ENCODE data around the gene CYSLTR2.

The CYSLTR2 gene, protein sequence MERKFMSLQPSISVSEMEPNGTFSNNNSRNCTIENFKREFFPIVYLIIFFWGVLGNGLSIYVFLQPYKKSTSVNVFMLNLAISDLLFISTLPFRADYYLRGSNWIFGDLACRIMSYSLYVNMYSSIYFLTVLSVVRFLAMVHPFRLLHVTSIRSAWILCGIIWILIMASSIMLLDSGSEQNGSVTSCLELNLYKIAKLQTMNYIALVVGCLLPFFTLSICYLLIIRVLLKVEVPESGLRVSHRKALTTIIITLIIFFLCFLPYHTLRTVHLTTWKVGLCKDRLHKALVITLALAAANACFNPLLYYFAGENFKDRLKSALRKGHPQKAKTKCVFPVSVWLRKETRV
- 8.8 to 10.8 reads per million in 2 donors for total RNA-seq

DNA sequence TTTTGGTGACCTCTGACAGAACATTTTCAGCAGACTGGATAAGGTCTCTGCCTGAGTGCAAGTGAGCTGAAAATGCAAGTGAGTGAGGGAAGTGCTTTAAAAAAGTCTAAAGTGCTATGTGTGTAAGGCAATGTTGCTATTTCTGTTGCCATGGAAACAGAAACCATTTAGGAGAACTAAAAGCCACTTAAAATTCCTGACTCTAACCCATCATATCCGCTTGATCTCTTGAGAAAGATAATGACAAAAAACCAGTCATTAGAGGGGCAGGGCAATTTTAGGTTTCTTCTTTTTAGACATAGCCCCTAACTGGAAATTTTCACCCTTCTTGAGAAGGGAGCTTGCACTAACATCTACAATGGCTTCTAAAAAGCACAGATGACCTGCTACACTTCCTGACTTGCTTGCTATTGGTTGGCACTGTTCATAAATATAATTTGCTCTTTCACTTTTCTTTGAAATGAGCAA is at the start of gene CYSLTR2:
Gene CYSLTR2, plus strand, starts transcription at position 458 of the 468 bp plus-strand sequence. CDS start 52,889 bp downstream, outside the sequence.
- DNase-seq, result no peak

GRCh38 chr13:48615049-48615448 is 38.7 kb upstream of the CYSLTR2 start:
- no peak for DNase-seq

DNA sequence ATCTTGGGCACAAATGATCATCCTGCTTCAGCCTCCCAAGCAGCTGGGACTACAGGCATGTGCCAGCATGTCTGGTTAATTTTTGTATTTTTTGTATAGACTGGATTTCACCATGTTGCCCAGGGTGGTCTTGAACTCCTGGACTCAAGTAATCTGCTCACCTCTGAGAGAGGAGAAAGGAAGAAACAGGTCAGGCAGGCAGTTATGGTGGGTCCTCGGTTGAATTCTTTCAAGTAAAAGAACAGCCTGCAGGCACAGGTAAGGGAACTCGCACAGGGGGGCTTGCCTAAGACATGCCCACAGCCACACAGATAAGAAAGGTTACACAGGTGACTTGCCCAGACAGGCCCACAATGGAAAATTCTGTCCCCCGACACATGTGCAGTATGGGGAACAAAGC is 34.8 kb upstream of the CYSLTR2 start:
- no peak for DNase-seq

DNA sequence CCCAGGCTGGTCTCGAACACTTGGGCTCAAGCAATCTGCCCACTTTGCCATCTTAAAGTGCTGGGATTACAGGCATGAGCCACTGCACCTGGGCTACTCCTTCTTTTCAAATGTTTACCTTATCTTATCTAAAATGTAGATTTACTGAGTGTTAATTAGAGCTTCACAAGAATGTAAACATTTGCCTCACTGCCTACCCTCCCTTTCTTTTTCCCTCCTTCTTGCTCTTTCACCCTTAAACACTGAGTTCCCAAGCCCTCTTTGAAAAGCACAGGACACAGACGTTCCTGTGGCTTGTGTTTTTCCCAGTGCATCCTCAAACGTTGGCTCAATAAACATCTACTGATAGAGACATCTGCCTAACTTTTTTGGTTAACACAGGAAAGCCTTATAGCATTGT is 32.7 kb upstream of the CYSLTR2 start:
- no peak for DNase-seq

- no peak for DNase-seq
Observed at GRCh38 chr13:48624016-48624415, 29.7 kb upstream of the CYSLTR2 start.

- DNase-seq, result no peak
Observed at GRCh38 chr13:48624858-48625257, 28.9 kb upstream of the CYSLTR2 start.

DNA sequence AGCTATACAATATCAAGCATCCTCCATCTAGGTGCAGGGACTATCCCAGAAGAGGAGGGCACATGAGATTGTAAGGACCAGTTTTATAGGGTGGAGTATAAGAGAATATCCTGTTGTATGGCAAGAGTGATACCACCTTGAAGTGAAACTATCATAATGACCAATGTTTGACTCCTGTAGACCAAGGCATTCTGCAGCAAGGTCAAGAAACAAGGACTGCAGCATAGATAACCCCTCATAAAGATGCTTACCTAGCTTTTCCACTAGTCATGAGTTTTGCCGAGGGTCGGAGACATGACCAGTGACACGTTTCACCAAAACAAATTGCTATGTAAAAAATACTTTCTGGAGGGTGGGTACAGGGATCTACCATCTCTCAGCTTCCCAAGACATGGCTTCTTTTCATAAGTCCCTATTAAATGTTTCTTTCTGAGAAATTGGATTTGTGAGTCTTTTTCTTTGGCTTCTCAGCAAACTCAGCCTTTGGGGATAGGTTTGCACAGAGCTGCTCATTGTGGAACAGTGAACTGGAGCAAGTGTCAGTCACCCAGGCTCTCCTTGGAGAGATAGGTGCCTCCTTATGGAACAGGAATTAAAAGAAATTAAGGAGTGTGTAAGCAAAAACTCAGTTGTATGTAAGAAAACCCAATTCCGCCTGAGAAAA is 28.2 kb upstream of the CYSLTR2 start:
- no peak for DNase-seq

DNA sequence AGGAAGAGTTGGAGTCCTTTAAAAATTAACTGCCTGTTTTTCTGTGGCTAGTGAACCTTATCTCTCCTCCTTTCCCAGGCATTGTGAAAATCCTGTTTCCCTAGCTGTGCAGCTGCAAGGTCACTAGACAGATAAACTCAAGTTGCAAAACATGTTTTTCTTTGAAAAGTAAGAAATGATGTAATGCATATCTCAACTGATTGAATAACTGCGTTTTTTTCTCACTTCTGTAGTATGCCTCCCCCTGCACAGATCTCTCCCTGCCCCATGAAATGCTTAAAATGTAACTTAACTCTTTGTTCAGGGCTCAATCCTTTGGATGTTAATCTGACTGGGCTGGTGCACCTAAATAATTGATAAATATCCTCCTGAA is 27.7 kb upstream of the CYSLTR2 start:
- DNase-seq, result no peak

GRCh38 chr13:48626726-48627451 is 26.8 kb upstream of the CYSLTR2 start:
- DNase-seq, result no peak

DNA sequence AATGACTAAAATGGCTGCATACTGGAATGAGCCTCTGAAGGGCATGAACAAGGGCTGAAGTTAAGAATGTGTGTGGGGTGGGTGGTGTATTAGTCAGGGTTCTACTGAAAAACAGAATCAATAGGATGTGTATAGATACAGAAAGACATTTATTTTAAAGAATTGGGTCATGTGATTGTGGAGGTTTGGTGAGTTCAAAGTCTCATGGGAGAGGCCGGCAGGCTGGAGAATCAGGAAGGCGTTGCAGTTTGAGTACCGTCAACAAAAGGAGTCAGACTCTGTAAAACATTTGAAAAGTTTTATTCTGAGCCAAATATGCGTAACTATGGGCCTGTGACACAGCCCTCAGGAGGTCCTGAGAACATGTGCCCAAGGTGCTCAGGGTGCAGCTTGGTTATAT is 24.5 kb upstream of the CYSLTR2 start:
- DNase-seq, result no peak

GRCh38 chr13:48630291-48630690 is 23.4 kb upstream of the CYSLTR2 start:
- DNase-seq, result no peak

DNA sequence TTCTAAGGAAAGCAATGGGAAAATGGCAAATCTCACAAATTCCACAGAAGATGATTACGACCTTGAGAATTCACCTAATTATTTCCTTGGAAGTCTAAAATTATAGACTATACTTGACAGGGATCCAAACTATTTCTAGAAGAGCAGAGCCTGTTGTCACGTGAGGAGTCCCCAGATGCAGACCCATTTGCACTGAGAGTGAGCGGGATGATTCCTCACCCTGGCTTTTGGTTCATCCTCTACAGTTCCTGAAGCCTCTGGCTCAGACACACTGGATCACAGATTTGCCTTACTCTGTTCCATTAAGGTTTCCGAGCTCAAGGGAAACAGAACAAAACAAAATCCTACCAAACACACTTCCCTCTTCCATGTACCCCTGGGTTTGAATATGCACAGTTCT is 23.0 kb upstream of the CYSLTR2 start:
- no peak for DNase-seq

- DNase-seq, result no peak
Observed at GRCh38 chr13:48631441-48631840, 22.3 kb upstream of the CYSLTR2 start.

GRCh38 chr13:48633700-48634099 is 20.0 kb upstream of the CYSLTR2 start:
- DNase-seq, result no peak

GRCh38 chr13:48634636-48635035 is 19.1 kb upstream of the CYSLTR2 start:
- DNase-seq, result no peak

GRCh38 chr13:48635478-48635877 is 18.3 kb upstream of the CYSLTR2 start:
- DNase-seq, result no peak

DNA sequence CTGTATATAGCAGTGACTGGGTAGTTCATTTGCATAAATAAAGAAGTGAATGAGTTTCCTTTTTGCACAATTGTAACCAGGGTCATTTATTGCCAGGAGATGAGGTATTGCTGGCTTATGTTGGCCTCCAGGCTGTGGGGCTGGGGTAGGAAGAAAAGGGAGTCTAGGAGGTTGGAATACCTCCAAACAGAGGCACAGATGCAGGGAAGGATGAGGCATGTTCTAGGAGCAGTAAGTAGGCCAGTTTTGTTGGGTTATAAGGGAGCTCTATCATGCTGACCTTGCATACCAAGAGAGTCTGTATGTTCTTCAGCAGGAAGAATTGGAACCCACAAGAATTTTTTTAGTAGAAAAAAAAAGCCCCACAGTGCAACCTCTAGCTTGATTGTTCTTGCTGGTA is 17.2 kb upstream of the CYSLTR2 start:
- no peak for DNase-seq

DNA sequence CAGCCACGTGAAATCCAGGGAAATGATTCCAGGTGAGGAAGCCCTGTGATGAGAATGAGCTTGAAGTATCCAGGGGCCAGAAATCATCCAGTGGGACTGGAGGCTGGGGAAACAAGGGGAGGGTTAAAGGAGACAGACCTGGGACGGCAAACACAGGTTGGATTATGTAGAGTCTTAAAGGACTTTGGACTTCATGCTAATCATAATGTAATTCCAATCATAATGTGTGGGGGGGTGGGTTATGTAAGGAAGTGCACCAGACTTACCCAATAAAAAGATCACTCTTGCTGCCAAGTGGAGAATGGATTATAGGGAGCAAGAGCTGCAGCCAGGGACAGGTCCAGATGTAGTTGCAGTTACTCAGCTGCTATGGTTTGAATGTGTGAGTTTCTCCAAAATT is 16.1 kb upstream of the CYSLTR2 start:
- DNase-seq, result no peak

DNA sequence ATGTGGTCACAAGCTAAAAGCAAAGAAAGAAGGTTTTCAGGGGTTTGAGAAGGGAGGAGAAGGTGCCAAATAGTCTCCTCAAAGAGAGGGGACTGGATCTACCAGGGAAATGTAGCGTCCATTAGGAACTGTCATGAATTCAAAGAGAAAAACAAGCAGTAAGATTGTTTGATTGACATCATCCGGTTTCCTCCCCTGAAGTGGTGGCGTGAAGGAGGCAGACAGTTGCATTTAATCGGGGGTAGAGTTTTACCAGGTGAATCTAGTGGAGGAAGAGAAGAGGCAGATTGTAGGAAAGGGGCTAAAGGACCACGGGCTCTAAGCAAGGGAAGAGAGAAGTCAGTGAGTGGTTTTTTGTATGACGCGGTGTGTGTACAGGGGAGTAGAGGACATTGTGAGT is 13.0 kb upstream of the CYSLTR2 start:
- DNase-seq, result no peak

DNA sequence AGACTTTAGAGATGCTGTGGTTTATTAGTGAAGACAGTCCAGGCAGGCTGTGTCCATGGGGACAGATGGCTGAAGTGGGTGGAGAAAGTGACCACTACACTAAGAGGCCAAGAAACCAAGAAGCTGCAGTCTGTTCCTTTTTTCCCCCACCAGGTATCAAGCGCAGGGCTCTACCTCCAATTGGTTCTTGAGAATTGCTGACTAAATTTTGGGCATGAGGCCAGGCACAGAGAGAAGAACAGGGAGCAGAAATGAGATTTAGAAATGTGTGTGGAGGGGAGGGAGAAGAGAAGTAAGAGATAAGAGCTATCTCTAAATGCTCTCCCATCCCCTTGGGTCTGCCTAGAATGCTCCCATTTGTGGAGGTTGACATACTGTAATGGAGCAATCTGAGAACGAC is 12.3 kb upstream of the CYSLTR2 start:
- no peak for DNase-seq

GRCh38 chr13:48642061-48642460 is 11.7 kb upstream of the CYSLTR2 start:
- DNase-seq, result no peak

GRCh38 chr13:48643159-48643558 is 10.6 kb upstream of the CYSLTR2 start:
- DNase-seq, result no peak

GRCh38 chr13:48644141-48644540 is 9.6 kb upstream of the CYSLTR2 start:
- no peak for DNase-seq

DNA sequence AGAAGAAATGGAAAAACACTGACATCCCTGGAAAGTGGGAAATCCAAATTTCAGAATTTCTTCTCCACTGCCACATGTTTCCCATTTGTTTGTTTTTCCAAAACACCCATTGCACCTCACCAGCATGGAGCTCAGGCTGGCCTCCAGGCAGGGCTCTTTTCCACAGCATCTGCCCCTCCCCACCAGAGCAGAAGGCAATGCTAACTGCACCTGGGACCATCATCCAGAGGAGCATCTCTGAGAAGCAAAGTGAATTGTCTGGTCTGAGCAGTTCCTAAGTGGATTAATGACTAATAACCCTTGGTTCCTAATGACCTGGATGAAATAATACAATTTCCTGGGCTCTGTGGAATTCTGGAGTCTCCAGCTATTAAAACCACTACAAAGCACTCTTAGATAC is 8.8 kb upstream of the CYSLTR2 start:
- DNase-seq, result no peak
